Coronary artery (tissue), 2 donors: ENCODE measurements around the gene TENT4A.

Source experiments
- DNase-seq: peaks from one replicate; pipeline ENCODE4 v3.0.0-alpha.2; 2017; ENCODE audit warnings: low spot score
- H3K27ac ChIP-seq, 2 donors: fragments of 200-600 bp; sonication (generic); one replicate each; pipeline ENCODE4 v1.5.1; 2016 to 2019
- H3K4me3 ChIP-seq: fragments of 200-600 bp; sonication (generic); 2 replicates; pipeline ENCODE4 v1.5.1; 2016; ENCODE audit warnings: mild to moderate bottlenecking, moderate library complexity
- TF ChIP-seq, protein P1 (sequence below): fragments of 200-600 bp; sonication (generic); IDR thresholded peaks from one replicate; pipeline ENCODE4 v1.5.1; 2019; ENCODE audit warnings: antibody characterized with exemption

The TENT4A gene

DNA sequence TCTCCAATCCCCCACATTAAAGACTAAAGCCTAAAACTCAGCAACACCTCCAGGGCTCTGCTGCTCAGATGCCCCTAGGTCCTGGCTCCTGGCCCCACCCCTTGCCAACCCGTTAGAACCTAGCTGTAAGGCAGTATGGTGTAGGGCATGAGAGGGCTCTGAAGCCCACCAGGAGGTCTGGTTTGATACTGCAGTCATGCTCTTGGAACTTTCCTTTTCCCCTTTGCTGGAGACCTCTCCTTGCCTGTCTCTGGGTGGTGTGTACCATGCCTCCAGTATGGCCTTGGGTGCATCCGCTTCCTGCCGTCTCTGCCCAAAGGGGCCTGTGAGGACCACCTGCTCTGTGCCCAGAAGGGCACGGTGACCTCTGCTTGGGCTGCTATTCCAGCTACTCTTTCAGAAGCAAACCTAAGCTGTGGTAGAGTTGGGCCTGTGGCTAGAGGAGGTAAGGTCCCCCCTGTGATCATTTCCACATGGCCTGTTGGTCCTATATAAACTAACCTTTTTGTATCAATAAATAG lies 3.5 kb downstream of the TENT4A start:
- Histone ChIP-seq H3K27ac (no peak overlapping the region), H3K4me3 (peak overlapping the region; percentile 90)
- DNase-seq: no peak
- TF ChIP-seq, protein P1, sequence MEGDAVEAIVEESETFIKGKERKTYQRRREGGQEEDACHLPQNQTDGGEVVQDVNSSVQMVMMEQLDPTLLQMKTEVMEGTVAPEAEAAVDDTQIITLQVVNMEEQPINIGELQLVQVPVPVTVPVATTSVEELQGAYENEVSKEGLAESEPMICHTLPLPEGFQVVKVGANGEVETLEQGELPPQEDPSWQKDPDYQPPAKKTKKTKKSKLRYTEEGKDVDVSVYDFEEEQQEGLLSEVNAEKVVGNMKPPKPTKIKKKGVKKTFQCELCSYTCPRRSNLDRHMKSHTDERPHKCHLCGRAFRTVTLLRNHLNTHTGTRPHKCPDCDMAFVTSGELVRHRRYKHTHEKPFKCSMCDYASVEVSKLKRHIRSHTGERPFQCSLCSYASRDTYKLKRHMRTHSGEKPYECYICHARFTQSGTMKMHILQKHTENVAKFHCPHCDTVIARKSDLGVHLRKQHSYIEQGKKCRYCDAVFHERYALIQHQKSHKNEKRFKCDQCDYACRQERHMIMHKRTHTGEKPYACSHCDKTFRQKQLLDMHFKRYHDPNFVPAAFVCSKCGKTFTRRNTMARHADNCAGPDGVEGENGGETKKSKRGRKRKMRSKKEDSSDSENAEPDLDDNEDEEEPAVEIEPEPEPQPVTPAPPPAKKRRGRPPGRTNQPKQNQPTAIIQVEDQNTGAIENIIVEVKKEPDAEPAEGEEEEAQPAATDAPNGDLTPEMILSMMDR: no peak

DNA sequence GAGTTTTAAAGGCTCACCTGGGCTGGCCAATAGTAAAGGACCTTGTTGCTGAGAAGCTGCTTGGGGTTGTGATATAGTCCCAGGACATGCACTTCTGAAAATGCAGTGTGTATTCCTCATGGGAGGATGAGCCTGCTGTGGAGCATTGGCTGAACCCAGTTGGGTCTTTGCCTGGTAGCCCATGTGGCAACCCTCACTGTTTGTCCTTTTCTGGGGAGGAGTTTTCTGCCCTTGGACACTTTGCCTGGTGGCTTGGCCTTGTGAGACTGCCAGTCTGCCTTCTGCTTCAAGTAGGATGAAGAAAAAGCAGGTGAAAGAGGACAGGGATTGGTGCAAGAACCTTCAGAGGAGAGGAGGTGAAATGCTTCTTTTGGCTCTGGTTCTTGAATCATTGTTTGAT lies 4.0 kb downstream of the TENT4A start:
- DNase-seq: peak; percentile 68
- peak overlapping the region; percentile 90 for H3K4me3 ChIP-seq
- no peak overlapping the region for H3K27ac ChIP-seq
- TF ChIP-seq, protein P1: no peak

DNA sequence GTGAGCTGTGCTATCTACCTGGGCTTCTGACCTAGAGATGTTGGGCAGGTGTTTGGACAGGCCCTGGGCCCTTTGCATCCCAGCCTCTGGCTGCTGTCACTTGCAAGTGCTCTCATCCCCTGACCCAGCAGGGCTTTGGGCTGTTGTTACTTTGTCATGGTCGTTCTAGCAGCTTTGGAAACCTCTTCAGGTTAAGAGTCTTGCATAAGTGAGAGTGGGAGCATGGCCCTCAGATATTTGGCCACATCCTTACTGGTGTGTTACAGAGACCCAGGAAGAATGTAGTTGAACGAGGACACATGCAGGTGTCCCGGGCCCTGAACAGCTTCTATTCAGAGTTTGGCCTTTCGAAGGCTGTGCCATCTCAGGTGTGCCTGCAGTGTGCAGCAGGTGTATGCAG lies 4.5 kb downstream of the TENT4A start:
- DNase-seq: peak; percentile 54
- peak overlapping the region; percentile 90 for H3K4me3 ChIP-seq
- H3K27ac ChIP-seq: no peak overlapping the region
- TF ChIP-seq, protein P1: no peak

DNA sequence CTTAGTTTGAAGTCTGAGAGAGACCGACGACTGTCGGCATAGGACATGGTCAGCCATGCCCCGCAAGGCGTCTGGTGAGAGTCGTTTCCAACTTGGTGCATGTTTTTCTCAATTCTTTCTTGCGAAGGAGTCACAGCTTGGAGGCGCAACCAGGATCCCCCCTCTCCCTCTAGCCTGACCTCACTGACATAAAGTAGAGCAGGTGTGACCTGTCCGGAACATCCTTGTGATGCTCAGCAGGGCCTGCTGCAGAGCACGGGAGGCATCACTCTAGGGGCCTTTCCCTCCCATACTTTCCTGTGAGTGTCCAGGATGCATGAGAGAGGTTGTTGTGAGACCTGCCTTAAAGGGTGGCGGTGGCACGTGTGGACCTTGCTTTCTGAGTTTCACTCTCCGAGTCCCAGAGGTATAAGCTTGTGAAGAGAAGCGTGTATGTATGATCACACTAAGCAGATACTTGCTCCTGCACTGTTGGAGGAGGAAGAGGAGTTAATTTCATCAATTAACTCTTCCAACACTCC lies 5.0 kb downstream of the TENT4A start:
- no peak for DNase-seq
- TF ChIP-seq, protein P1: no peak
- Histone ChIP-seq H3K27ac (no peak overlapping the region), H3K4me3 (no peak overlapping the region)

DNA sequence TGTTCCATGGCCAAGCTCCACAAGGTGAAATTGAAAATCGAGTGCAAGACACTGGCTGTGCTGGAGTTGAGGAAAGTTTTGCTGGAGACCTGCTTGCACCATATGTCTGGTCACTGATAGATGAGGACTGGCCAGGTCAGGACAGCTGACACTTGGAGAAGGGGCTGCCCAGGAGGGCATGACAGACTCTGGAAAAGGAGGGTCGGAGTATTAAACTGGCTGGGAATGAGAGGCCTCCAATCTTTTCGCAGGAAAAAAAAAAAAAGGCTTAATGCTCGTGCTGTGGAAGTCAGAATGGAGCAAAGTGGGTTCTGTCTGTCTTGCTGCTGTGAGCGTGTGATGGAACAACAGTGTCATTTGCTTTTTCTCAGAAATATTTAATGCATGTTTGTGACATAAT lies 5.5 kb downstream of the TENT4A start:
- Histone ChIP-seq H3K27ac (no peak overlapping the region), H3K4me3 (no peak overlapping the region)
- TF ChIP-seq, protein P1: no peak
- no peak for DNase-seq

DNA sequence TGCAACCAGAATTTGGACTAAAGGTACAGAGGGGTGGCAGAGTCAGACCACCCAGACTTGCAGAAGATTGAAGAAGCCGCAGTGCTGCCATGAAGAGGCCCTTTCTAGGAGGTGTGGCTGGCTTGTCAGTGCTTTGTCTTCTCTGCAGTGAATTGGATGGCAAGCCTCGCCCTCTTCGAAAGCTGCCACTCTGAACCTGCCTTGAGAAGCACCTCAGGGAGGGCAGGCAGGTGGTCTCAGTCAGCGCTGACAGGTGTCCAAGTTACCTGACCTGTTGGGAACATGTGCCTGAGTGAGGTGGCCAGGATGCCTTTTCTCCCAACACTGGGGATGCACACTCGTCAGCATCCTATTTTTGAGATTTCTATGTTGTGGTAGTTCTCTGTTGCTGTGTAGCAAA lies 6.2 kb downstream of the TENT4A start:
- Histone ChIP-seq H3K4me3 (no peak overlapping the region), H3K27ac (no peak overlapping the region)
- peak; percentile 66 for DNase-seq
- TF ChIP-seq, protein P1: no peak

DNA sequence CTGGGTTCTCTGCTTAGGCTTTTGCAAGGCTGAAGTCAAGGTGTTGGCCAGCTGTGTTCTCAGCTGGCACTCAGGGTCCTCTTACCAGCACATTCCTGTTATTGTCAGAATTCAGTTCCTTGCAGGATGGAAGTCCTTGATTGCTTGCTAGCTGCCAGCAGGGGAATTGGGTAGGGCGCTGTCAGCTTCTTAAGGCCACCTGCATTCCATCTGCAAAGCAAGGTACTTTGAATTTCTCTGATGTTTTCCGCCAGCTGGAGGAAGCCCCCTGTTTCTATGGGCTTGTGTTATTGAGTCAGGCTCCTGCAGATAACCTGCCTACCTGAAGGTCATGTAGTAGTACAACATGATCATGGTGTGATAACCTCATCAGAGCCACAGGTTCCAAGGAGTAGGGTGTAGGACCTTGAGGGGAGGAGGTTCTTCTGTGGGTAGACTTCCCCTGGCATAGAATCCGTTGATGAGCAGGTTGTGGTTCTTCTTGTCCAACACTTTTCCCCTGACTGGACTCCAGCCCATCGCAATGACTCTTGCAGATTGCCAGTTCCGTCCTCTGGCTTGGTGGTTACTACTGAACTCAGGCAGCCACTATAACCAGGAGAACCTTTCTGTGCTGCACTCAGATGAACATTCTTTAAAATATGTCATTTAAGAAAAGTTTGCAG lies 6.8 kb downstream of the TENT4A start:
- no peak overlapping the region for H3K27ac ChIP-seq
- no peak overlapping the region for H3K4me3 ChIP-seq
- TF ChIP-seq, protein P1: no peak
- DNase-seq: peak; percentile 66
